ENCODE measurements around the gene KRT82.

The KRT82 gene

GRCh38 chr12:52360663-52361271 is 45.4 kb downstream of the KRT82 start:
- no peaks in the 10 kb centered on the region for H3K27me3 ChIP-seq (ENCODE audit: control insufficient read depth, insufficient read depth, low read length)
- no peaks in the 10 kb centered on the region for H3K9me3 ChIP-seq (ENCODE audit: control insufficient read depth, insufficient read depth, low read length)
- no peak for DNase-seq (ENCODE audit: low read depth, low spot score)
- no CpG with 5 or more reads among the region's 13 CpGs for WGBS (ENCODE audit: insufficient coverage, insufficient read length)
- no peak overlapping the region for H3K4me3 ChIP-seq (ENCODE audit: low read length)
- no peaks in the 10 kb centered on the region; the same call in 1 of the 2 replicates for H3K4me1 ChIP-seq (ENCODE audit: control insufficient read depth, insufficient read depth, low read length)
- no peaks in the 10 kb centered on the region for H3K36me3 ChIP-seq (ENCODE audit: control insufficient read depth, insufficient read depth, low read length)
- no peak overlapping the region for H3K27ac ChIP-seq (ENCODE audit: low read length)

GRCh38 chr12:52360106-52360662 is 46.0 kb downstream of the KRT82 start:
- Histone ChIP-seq H3K4me3 (ENCODE audit: low read length) (no peak overlapping the region), H3K9me3 (ENCODE audit: control insufficient read depth, insufficient read depth, low read length) (no peaks in the 10 kb centered on the region), H3K27ac (ENCODE audit: low read length) (no peak overlapping the region), H3K4me1 (ENCODE audit: control insufficient read depth, insufficient read depth, low read length) (no peaks in the 10 kb centered on the region; the same call in 1 of the 2 replicates), H3K36me3 (ENCODE audit: control insufficient read depth, insufficient read depth, low read length) (no peaks in the 10 kb centered on the region), H3K27me3 (ENCODE audit: control insufficient read depth, insufficient read depth, low read length) (no peaks in the 10 kb centered on the region)
- no peak for DNase-seq (ENCODE audit: low read depth, low spot score)
- WGBS (ENCODE audit: insufficient coverage, insufficient read length): no CpG with 5 or more reads among the region's 7 CpGs

GRCh38 chr12:52359621-52360061 is 46.5 kb downstream of the KRT82 start:
- Histone ChIP-seq H3K36me3 (ENCODE audit: control insufficient read depth, insufficient read depth, low read length) (no peaks in the 10 kb centered on the region), H3K4me3 (ENCODE audit: low read length) (no peak overlapping the region), H3K27me3 (ENCODE audit: control insufficient read depth, insufficient read depth, low read length) (no peaks in the 10 kb centered on the region), H3K27ac (ENCODE audit: low read length) (no peak overlapping the region), H3K9me3 (ENCODE audit: control insufficient read depth, insufficient read depth, low read length) (no peaks in the 10 kb centered on the region), H3K4me1 (ENCODE audit: control insufficient read depth, insufficient read depth, low read length) (no peaks in the 10 kb centered on the region; the same call in 1 of the 2 replicates)
- DNase-seq (ENCODE audit: low read depth, low spot score): no peak
- WGBS (ENCODE audit: insufficient coverage, insufficient read length): no CpG with 5 or more reads among the region's 5 CpGs

- no peak for DNase-seq (ENCODE audit: low read depth, low spot score)
- no peak overlapping the region for H3K4me3 ChIP-seq (ENCODE audit: low read length)
- H3K27me3 ChIP-seq (ENCODE audit: control insufficient read depth, insufficient read depth, low read length): no peaks in the 10 kb centered on the region
- H3K4me1 ChIP-seq (ENCODE audit: control insufficient read depth, insufficient read depth, low read length): no peaks in the 10 kb centered on the region; the same call in 1 of the 2 replicates
- WGBS (ENCODE audit: insufficient coverage, insufficient read length): no CpG with 5 or more reads among the region's 5 CpGs
- no peak overlapping the region for H3K27ac ChIP-seq (ENCODE audit: low read length)
- H3K9me3 ChIP-seq (ENCODE audit: control insufficient read depth, insufficient read depth, low read length): no peaks in the 10 kb centered on the region
- H3K36me3 ChIP-seq (ENCODE audit: control insufficient read depth, insufficient read depth, low read length): no peaks in the 10 kb centered on the region
Measured at GRCh38 chr12:52358575-52359350, 47.4 kb downstream of the KRT82 start.

GRCh38 chr12:52356762-52357580 is 49.2 kb downstream of the KRT82 start:
- H3K36me3 ChIP-seq (ENCODE audit: control insufficient read depth, insufficient read depth, low read length): no peaks in the 10 kb centered on the region
- no peak overlapping the region for H3K4me3 ChIP-seq (ENCODE audit: low read length)
- H3K27me3 ChIP-seq (ENCODE audit: control insufficient read depth, insufficient read depth, low read length): no peaks in the 10 kb centered on the region
- no CpG with 5 or more reads among the region's 20 CpGs for WGBS (ENCODE audit: insufficient coverage, insufficient read length)
- H3K9me3 ChIP-seq (ENCODE audit: control insufficient read depth, insufficient read depth, low read length): no peaks in the 10 kb centered on the region
- H3K4me1 ChIP-seq (ENCODE audit: control insufficient read depth, insufficient read depth, low read length): no peaks in the 10 kb centered on the region
- DNase-seq (ENCODE audit: low read depth, low spot score): no peak
- H3K27ac ChIP-seq (ENCODE audit: low read length): no peak overlapping the region

GRCh38 chr12:52356031-52356761 is 49.9 kb downstream of the KRT82 start:
- Histone ChIP-seq H3K36me3 (ENCODE audit: control insufficient read depth, insufficient read depth, low read length) (no peaks in the 10 kb centered on the region), H3K27ac (ENCODE audit: low read length) (no peak overlapping the region), H3K9me3 (ENCODE audit: control insufficient read depth, insufficient read depth, low read length) (no peaks in the 10 kb centered on the region), H3K27me3 (ENCODE audit: control insufficient read depth, insufficient read depth, low read length) (no peaks in the 10 kb centered on the region), H3K4me3 (ENCODE audit: low read length) (no peak overlapping the region), H3K4me1 (ENCODE audit: control insufficient read depth, insufficient read depth, low read length) (no peaks in the 10 kb centered on the region)
- no CpG with 5 or more reads among the region's 56 CpGs for WGBS (ENCODE audit: insufficient coverage, insufficient read length)
- no peak for DNase-seq (ENCODE audit: low read depth, low spot score)

- H3K27me3 ChIP-seq (ENCODE audit: control insufficient read depth, insufficient read depth, low read length): no peaks in the 10 kb centered on the region
Measured at GRCh38 chr12:52355176-52355575, 51.0 kb downstream of the KRT82 start.

GRCh38 chr12:52354200-52354599 is 51.9 kb downstream of the KRT82 start:
- H3K36me3 ChIP-seq (ENCODE audit: control insufficient read depth, insufficient read depth, low read length): no peaks in the 10 kb centered on the region

More at GRCh38 chr12:52355176-52355575, 51.0 kb downstream of the KRT82 start:
- H3K9me3 ChIP-seq (ENCODE audit: control insufficient read depth, insufficient read depth, low read length): no peaks in the 10 kb centered on the region
- WGBS (ENCODE audit: insufficient coverage, insufficient read length): no CpG with 5 or more reads among the region's 8 CpGs
- DNase-seq (ENCODE audit: low read depth, low spot score): no peak
- no peak overlapping the region for H3K4me3 ChIP-seq (ENCODE audit: low read length)
- H3K27ac ChIP-seq (ENCODE audit: low read length): no peak overlapping the region
- no peaks in the 10 kb centered on the region for H3K4me1 ChIP-seq (ENCODE audit: control insufficient read depth, insufficient read depth, low read length)
- H3K36me3 ChIP-seq (ENCODE audit: control insufficient read depth, insufficient read depth, low read length): no peaks in the 10 kb centered on the region

GRCh38 chr12:52353766-52354165 is 52.4 kb downstream of the KRT82 start:
- no peaks in the 10 kb centered on the region for H3K36me3 ChIP-seq (ENCODE audit: control insufficient read depth, insufficient read depth, low read length)
- DNase-seq (ENCODE audit: low read depth, low spot score): no peak
- H3K9me3 ChIP-seq (ENCODE audit: control insufficient read depth, insufficient read depth, low read length): no peaks in the 10 kb centered on the region
- H3K4me1 ChIP-seq (ENCODE audit: control insufficient read depth, insufficient read depth, low read length): no peaks in the 10 kb centered on the region
- H3K27me3 ChIP-seq (ENCODE audit: control insufficient read depth, insufficient read depth, low read length): no peaks in the 10 kb centered on the region
- H3K27ac ChIP-seq (ENCODE audit: low read length): no peak overlapping the region
- no CpG with 5 or more reads among the region's 3 CpGs for WGBS (ENCODE audit: insufficient coverage, insufficient read length)
- no peak overlapping the region for H3K4me3 ChIP-seq (ENCODE audit: low read length)

More at GRCh38 chr12:52354200-52354599, 51.9 kb downstream of the KRT82 start:
- Histone ChIP-seq H3K4me3 (ENCODE audit: low read length) (no peak overlapping the region), H3K27ac (ENCODE audit: low read length) (no peak overlapping the region), H3K4me1 (ENCODE audit: control insufficient read depth, insufficient read depth, low read length) (no peaks in the 10 kb centered on the region), H3K27me3 (ENCODE audit: control insufficient read depth, insufficient read depth, low read length) (no peaks in the 10 kb centered on the region), H3K9me3 (ENCODE audit: control insufficient read depth, insufficient read depth, low read length) (no peaks in the 10 kb centered on the region)
- WGBS (ENCODE audit: insufficient coverage, insufficient read length): no CpG with 5 or more reads among the region's 5 CpGs
- DNase-seq (ENCODE audit: low read depth, low spot score): no peak
